K562 (cell line): ENCODE data around the gene SLC38A2. TPM values are rescaled to one million over a fixed set of nuclear protein-coding genes. Genes with fewer than 3 reads are reported as not detected.

Experiments
- HNRNPK ChIP-seq: fragments of 200-400 bp; formaldehyde crosslinking; IDR thresholded peaks from one replicate; pipeline ENCODE4 v1.6.1; 2018; ENCODE audit warnings: mild to moderate bottlenecking, low read depth, low read length; ENCODE audit not compliant: poor library complexity, severe bottlenecking
- TOE1 ChIP-seq, 2 experiments: fragments of 450-650 bp in 1 of 2; sonication (generic) in 1 of 2; formaldehyde crosslinking in 1 of 2; IDR thresholded peaks; 2 replicates each; pipeline versions ENCODE4 v1.7.1 to v1.8.0; 2016 to 2022; ENCODE audit warnings: borderline replicate concordance in 2 of 2, mild to moderate bottlenecking in 2 of 2, antibody characterized with exemption in 1 of 2, inconsistent platforms in 1 of 2, low read depth in 1 of 2, missing genetic modification reagents in 1 of 2, moderate library complexity in 1 of 2
- YBX1 ChIP-seq: fragments of 450-650 bp; IDR thresholded peaks from 2 replicates; pipeline ENCODE4 v1.7.1; 2016; ENCODE audit warnings: mild to moderate bottlenecking
- ZHX1 ChIP-seq: fragments of 150-350 bp; conservative IDR thresholded peaks from 2 replicates; pipeline ENCODE4 v1.6.1; 2014; ENCODE audit warnings: low read length
- polyA plus RNA-seq, 8 experiments: library from polyadenylated mRNA; depleted of rRNA in 4 of 8; stranded (reverse) in 5 of 8; unstranded in 3 of 8; fragments of >200 nt; fragmentation: Nextera tagmentation in 2 of 8; fragmentation: Illumina TruSeq in 1 of 8; extraction: Ambion mirVana in 2 of 8; extraction: Trizol in 1 of 8; gene quantifications; 2 replicates each; pipeline versions ENCODE4 v1.2.1 to v1.2.3, GENCODE V29; 2011 to 2014; ENCODE audit warnings: inconsistent platforms in 1 of 8, missing spikeins in 1 of 8
- total RNA-seq, 7 experiments: library from RNA; depleted of rRNA in 6 of 7; stranded (reverse); fragments of >200 nt in 6 of 7; fragmentation: Illumina TruSeq in 2 of 7; extraction: Trizol in 2 of 7; gene quantifications; 2 replicates each; pipeline versions ENCODE4 v1.2.1 to v1.2.3, GENCODE V29; 2011 to 2021; ENCODE audit warnings: low replicate concordance in 1 of 7
- TF ChIP-seq, protein P1 (sequence below): fragments of 250-450 bp; sonication (Bioruptor Pico); IDR thresholded peaks from 2 replicates; pipeline ENCODE4 v1.5.1; 2021; ENCODE audit warnings: mild to moderate bottlenecking

SLC38A2 gene
- total and polyA plus RNA-seq, 9 of the 15 experiments (the other 6 are each of a cell fraction or from before 2014, with no cell fraction given): 98.7 to 292 (median 143) TPM

- no peak for TF ChIP-seq ZHX1
- TF ChIP-seq, protein P1, sequence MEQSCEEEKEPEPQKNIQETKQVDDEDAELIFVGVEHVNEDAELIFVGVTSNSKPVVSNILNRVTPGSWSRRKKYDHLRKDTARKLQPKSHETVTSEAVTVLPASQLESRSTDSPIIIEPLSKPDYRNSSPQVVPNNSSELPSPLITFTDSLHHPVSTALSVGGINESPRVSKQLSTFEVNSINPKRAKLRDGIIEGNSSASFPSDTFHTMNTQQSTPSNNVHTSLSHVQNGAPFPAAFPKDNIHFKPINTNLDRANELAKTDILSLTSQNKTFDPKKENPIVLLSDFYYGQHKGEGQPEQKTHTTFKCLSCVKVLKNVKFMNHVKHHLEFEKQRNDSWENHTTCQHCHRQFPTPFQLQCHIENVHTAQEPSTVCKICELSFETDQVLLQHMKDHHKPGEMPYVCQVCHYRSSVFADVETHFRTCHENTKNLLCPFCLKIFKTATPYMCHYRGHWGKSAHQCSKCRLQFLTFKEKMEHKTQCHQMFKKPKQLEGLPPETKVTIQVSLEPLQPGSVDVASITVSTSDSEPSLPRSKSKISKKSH: no peak
- no peak for TF ChIP-seq YBX1
- no peak for TF ChIP-seq HNRNPK
- TF ChIP-seq TOE1 (IDR thresholded peaks at IDR 0.05; ENCODE audit: borderline replicate concordance): no peak
- TF ChIP-seq TOE1 (CRISPR knock-in tag; IDR thresholded peaks at IDR 0.05; ENCODE audit: borderline replicate concordance, low read depth): no peak
- TF ChIP-seq, all 486 proteins: peak for 2
These were observed 12.2 kb downstream of the SLC38A2 start (continued) for GRCh38 chr12:46360370-46360769.
